ENCODE measurements around the gene CPA1.
A peak's percentile ranks its signal among the peaks of the same experiment; 100 is the strongest.
"Not testable (repeated sequence)": the region's sequence is repeated elsewhere in the genome, so short reads cannot be mapped to it uniquely, and the experiment has no call there.

The CPA1 gene

GRCh38 chr7:130374507-130374906 is 5.8 kb upstream of the CPA1 start:
- no peak for DNase-seq

GRCh38 chr7:130376461-130376860 is 3.8 kb upstream of the CPA1 start:
- DNase-seq = not testable (repeated sequence)

GRCh38 chr7:130377178-130377577 is 3.1 kb upstream of the CPA1 start:
- peak; percentile 14 for DNase-seq

- DNase-seq = no peak
Measured at GRCh38 chr7:130379019-130379418, 1.3 kb upstream of the CPA1 start.

GRCh38 chr7:130379532-130379920 is 768 bp upstream of the CPA1 start:
- DNase-seq = no peak

GRCh38 chr7:130380861-130381455 is 664 bp downstream of the CPA1 start:
- DNase-seq = no peak

- DNase-seq = no peak
Measured at GRCh38 chr7:130381468-130382312, 1.4 kb downstream of the CPA1 start.

- DNase-seq = no peak
Measured at GRCh38 chr7:130383187-130383980, 3.1 kb downstream of the CPA1 start.

- DNase-seq = no peak
Measured at GRCh38 chr7:130384371-130384801, 4.1 kb downstream of the CPA1 start.

GRCh38 chr7:130384841-130385599 is 4.7 kb downstream of the CPA1 start:
- no peak for DNase-seq

- DNase-seq = no peak
Measured at GRCh38 chr7:130385600-130386066, 5.3 kb downstream of the CPA1 start.

- no peak for DNase-seq
Measured at GRCh38 chr7:130386876-130387275, 6.6 kb downstream of the CPA1 start.

- no peak for DNase-seq
Measured at GRCh38 chr7:130387306-130387627, 7.0 kb downstream of the CPA1 start.

- peak; percentile 87 for DNase-seq
Measured at GRCh38 chr7:130387628-130388403, 7.5 kb downstream of the CPA1 start.

- DNase-seq = no peak
Measured at GRCh38 chr7:130388671-130389070, 8.4 kb downstream of the CPA1 start.

GRCh38 chr7:130390486-130390885 is 10.2 kb downstream of the CPA1 start:
- no peak for DNase-seq

- peak; percentile 59 for DNase-seq
Measured at GRCh38 chr7:130393101-130393561, 12.8 kb downstream of the CPA1 start.

GRCh38 chr7:130393841-130394411 is 13.6 kb downstream of the CPA1 start:
- DNase-seq = no peak

GRCh38 chr7:130394421-130395195 is 14.3 kb downstream of the CPA1 start:
- DNase-seq = no peak

- DNase-seq = no peak
Measured at GRCh38 chr7:130395421-130395820, 15.1 kb downstream of the CPA1 start.
